RKO (cell line): Measurements from ENCODE around the gene RNF151.
A peak's percentile ranks its signal among the peaks of the same experiment; 100 is the strongest.
"Not testable (repeated sequence)": the region's sequence is repeated elsewhere in the genome, so short reads cannot be mapped to it uniquely, and the experiment has no call there.

Source experiments
- DNase-seq: peaks from one replicate; pipeline ENCODE4 v3.0.0-alpha.2; 2016; ENCODE audit warnings: low spot score

Gene RNF151

DNA sequence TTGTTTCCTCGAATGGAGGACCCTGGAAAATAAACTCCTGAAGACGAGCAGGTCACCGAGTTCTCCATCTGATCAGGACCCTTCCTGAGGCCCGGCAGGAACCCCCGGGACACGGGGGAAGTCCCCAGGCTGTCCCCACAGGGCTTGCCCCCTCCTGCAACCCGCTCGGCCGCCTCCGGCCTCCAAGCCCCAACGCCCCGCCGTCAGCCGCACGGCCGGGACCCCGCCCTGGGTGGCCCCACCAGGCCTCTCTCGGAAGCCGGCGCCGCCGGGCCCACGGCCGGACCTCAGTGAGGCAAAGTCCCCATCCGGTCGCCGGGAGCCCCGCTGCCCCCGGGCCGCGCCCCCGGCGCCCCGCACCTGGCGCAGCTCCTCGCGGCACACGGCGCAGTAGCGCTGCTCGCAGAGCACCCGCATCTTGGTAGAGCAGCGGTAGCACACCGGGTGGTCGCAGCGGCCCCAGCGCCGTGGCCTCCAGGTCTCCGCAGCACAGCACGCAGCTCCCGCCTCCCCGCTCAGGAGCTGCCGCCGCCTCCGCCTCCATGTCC lies 42.6 kb downstream of the RNF151 start:
- DNase-seq, result no peak

DNA sequence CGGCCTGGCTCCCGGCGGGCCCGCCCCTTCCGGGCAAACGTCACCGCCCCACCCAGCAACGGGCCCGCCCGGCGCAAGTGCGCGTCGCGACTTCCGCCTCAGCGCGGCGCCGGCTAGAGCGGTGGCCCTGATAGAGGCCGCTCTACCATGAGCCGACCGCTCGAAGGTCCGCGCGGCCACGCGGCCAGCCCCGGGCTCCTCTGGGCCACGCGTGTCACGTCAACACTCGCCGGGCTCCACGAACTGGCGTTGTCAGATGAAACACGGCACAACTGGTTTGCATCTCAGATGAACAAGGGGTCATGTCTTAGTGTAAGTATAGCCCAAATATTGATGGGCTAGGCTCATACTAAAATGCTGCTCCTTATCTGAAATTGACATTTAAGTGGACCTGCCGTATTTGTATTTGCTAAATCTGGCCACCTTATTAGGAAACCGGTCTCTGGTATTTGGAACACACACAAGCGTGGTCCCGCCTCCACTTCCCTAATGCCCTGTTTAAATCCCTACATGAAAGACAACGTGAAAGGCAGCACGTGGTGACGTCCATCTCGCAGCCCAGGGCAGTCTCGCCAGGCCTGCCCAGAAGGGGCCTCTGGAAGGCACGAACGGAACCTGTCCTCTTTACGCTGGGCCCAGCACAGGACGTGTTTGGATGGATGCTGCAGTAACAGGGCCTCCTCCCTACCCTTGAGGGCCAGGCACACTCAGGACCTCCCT lies 43.3 kb downstream of the RNF151 start, which contains the start of gene ZNF598:
ZNF598 (minus strand) TSS at position 31 of the 720 bp plus-strand sequence.
- DNase-seq, result peak; percentile 88

DNA sequence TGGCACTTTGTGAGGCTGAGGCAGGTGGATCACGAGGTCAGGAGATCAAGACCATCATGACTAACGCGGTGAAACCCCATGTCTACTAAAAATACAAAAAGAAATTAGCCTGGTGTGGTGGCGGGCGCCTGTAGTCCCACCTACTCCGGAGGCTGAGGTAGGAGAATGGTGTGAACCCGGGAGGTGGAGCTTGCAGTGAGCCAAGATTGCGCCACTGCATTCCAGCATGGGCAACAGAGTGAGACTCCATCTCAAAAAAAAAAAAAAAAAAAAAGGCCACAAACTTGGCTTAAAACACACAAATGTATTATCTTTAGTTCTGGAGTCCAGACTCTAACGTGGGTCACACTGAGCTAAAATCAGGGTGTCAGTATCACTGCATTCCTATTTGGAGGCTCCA lies 45.1 kb downstream of the RNF151 start:
- DNase-seq, result not testable (repeated sequence)

DNA sequence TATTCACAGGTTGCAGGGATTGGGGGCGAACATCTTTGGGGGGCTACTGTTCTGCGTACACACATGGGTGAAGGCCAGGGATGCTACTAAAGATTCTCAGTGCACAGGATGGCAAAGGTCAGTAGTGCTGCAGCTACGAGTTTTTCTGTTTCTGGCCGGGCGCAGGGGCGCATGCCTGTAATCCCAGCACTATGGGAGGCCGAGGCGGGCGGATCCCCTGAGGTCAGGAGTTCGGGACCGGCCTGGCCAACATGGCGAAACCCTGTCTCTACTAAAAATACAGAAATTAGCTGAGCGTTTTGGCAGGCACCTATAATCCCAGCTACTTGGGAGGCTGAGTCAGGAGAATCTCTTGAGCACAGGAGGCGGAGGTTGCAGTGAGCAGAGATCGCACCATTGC lies 46.9 kb downstream of the RNF151 start:
- no peak for DNase-seq

DNA sequence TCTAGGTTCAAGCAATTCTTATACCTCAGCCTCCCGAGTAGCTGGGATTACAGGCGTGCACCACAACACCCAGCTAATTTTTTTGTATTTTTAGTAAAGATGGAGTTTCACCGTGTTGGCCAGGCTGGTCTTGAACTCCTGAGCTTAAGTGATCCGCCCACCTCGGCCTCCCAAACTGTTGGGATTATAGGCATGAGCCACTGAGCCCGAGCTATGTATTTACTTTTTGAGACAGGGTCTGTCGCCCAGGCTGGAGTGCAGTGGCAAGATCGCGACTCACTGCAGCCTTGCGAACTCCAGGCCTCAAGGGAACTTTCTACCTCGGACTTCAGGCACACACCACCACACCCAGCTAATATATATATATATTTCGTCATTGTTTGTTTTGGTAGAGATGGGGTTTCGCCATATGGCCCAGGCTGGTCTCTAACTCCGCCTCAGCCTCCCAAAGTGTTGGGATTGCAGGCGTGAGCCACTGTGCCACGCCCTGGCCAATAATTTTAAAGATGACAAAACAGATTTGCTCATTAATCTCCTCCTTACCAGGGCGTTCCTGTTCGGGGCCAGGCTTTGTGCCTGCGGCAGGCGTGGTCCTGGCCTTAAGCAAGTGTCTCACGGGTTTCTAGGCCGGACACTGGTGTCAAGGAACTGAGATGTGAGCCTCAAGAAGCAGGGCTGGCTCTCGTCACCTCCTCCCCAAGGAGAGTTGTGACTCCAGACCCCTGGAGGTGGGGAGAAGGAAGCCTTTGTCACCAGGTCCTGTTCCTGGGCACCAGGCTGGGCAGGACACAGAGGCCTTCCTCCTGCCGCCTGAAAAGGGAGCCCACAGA lies 48.7 kb downstream of the RNF151 start:
- no peak for DNase-seq

DNA sequence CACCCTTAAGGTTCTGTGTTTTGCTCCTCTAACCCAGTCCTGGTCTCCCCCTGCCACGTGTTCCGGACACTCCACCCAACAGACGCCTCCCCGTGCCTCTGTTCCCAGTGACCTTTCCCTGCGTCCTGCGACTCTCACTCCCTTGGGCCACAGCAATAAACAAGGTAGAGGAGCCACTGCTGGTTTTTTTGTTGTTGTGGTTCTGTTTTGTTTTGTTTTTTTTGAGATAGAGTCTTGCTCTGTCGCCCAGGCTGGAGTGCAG lies 49.2 kb downstream of the RNF151 start:
- DNase-seq, result no peak

DNA sequence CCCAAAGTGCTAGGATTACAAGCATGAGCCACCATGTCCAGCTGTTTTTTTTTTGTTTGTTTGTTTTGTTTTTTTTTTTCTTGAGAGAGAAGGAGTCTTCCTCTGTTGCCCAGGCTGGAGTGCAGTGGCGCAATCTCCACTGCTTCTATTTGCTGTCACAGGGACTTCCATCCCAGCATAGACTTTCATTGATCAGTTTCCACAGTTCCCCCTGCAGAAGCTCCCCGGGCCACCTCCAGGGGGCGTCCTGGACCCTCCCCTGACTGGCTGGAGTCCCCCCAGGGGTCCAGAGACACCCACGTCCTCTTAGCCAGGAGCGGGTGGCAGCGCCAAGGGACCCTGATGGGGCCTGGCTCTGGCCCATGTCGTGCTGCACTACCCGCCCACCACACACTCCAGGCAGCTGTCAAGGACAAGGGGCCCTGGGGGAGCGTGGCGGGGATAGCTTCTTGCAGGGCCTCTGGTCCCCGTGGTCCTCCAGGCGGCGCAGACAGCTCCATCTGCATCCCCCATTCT lies 49.8 kb downstream of the RNF151 start:
- no peak for DNase-seq
